Keratinocyte (primary cell): Measurements from ENCODE around the gene CLRN3.
A peak's percentile ranks its signal among the peaks of the same experiment; 100 is the strongest.

Source experiments
- CTCF ChIP-seq, 3 experiments: IDR thresholded peaks in 1 of 3; conservative IDR thresholded peaks in 1 of 3; optimal IDR thresholded peaks in 1 of 3; 2 replicates in 2 of 3; 3 replicates in 1 of 3; pipeline versions ENCODE3 to v1.5.1; 2011; ENCODE audit warnings: low read length in 3 of 3, mild to moderate bottlenecking in 3 of 3, moderate library complexity in 2 of 3, control low read depth in 1 of 3, inconsistent platforms in 1 of 3; ENCODE audit not compliant: insufficient read depth in 2 of 3; ENCODE audit errors: extremely low read depth in 1 of 3
- EZH2 ChIP-seq: IDR thresholded peaks from one replicate; pipeline ENCODE4 v1.6.1; 2012; ENCODE audit warnings: inconsistent platforms, mild to moderate bottlenecking, low read length, moderate library complexity

- TF ChIP-seq CTCF (optimal IDR thresholded peaks at IDR 0.05 in 1 of 3, IDR thresholded peaks at IDR 0.05 in 1 of 3, conservative IDR thresholded peaks at IDR 0.05 in 1 of 3; ENCODE audit: extremely low read depth in 1 of 3, insufficient read depth in 2 of 3, low read length in 3 of 3) (peak in 1 of 3 experiments; percentile 34), EZH2 (no peak)
Measured at GRCh38 chr10:127919418-127920271, 26.9 kb upstream of the CLRN3 start.
